NT2/D1 (cell line): ENCODE results near the gene CLEC4F.

Source experiments
- YY1 ChIP-seq: IDR thresholded peaks from 2 replicates; pipeline ENCODE4 v1.6.1; 2011; ENCODE audit not compliant: insufficient read length, insufficient read depth
- ZNF274 ChIP-seq: IDR thresholded peaks from 2 replicates; pipeline ENCODE4 v1.6.1; 2011; ENCODE audit warnings: mild to moderate bottlenecking, low read depth, low read length

GRCh38 chr2:70854411-70854810 lies 34.0 kb upstream of the CLEC4F start:
- TF ChIP-seq ZNF274, result no peak
- no peak for TF ChIP-seq YY1
